ENCODE measurements around the gene ADM.

DNA sequence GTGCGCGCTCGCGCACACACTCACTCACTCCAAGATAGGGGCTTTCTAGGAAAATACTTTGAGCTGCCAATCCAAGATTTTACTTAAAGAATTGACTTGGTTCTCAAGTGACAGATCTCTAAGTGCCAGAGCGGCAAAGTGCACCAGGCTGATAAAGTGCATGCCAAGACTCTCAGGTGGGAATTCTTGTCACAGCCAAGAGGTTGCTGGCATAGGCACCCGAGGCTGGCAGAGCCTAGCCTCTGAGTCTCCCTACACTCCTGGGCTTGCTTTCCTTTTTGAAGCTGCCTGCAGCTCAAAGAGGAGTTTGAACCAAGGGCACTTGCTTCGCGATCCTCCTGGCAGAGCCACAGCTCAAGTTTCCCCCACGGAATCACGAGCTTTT lies 2.5 kb upstream of the ADM start:
- TF ChIP-seq, protein P1, sequence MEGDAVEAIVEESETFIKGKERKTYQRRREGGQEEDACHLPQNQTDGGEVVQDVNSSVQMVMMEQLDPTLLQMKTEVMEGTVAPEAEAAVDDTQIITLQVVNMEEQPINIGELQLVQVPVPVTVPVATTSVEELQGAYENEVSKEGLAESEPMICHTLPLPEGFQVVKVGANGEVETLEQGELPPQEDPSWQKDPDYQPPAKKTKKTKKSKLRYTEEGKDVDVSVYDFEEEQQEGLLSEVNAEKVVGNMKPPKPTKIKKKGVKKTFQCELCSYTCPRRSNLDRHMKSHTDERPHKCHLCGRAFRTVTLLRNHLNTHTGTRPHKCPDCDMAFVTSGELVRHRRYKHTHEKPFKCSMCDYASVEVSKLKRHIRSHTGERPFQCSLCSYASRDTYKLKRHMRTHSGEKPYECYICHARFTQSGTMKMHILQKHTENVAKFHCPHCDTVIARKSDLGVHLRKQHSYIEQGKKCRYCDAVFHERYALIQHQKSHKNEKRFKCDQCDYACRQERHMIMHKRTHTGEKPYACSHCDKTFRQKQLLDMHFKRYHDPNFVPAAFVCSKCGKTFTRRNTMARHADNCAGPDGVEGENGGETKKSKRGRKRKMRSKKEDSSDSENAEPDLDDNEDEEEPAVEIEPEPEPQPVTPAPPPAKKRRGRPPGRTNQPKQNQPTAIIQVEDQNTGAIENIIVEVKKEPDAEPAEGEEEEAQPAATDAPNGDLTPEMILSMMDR (IDR thresholded peaks at IDR 0.05) = no peak
- no peak for TF ChIP-seq POLR2A (IDR thresholded peaks at IDR 0.05)

Data from thyroid gland (tissue), 4 donors.